ENCODE data around the gene EFCAB8.

The EFCAB8 gene

GRCh38 chr20:32912688-32913087, 54.0 kb downstream of the EFCAB8 start:
- TF ChIP-seq CTCF (IDR thresholded peaks at IDR 0.05; ENCODE audit: low read depth, low read length, missing control alignments), result no peak
- H3K4me3 ChIP-seq (replicated peaks; ENCODE audit: low read depth, low read length), result no peak overlapping the region
- DNase-seq (ENCODE audit: extremely low read depth, low read depth), result no peak

- TF ChIP-seq CTCF (IDR thresholded peaks at IDR 0.05; ENCODE audit: low read depth, low read length, missing control alignments), result no peak
- no peak for DNase-seq (ENCODE audit: extremely low read depth, low read depth)
- no peak overlapping the region for H3K4me3 ChIP-seq (replicated peaks; ENCODE audit: low read depth, low read length)
Measured at GRCh38 chr20:32914031-32914430, 55.3 kb downstream of the EFCAB8 start.

- DNase-seq (ENCODE audit: extremely low read depth, low read depth), result no peak
- H3K4me3 ChIP-seq (replicated peaks; ENCODE audit: low read depth, low read length), result no peak overlapping the region
- TF ChIP-seq CTCF (IDR thresholded peaks at IDR 0.05; ENCODE audit: low read depth, low read length, missing control alignments), result no peak
Measured at GRCh38 chr20:32917191-32917950, 58.6 kb downstream of the EFCAB8 start.

GRCh38 chr20:32918296-32918695, 59.6 kb downstream of the EFCAB8 start:
- no peak overlapping the region for H3K4me3 ChIP-seq (replicated peaks; ENCODE audit: low read depth, low read length)
- TF ChIP-seq CTCF (IDR thresholded peaks at IDR 0.05; ENCODE audit: low read depth, low read length, missing control alignments), result no peak

GRCh38 chr20:32918751-32919150, 60.0 kb downstream of the EFCAB8 start:
- no peak for DNase-seq (ENCODE audit: extremely low read depth, low read depth)
- H3K4me3 ChIP-seq (replicated peaks; ENCODE audit: low read depth, low read length), result no peak overlapping the region
- no peak for TF ChIP-seq CTCF (IDR thresholded peaks at IDR 0.05; ENCODE audit: low read depth, low read length, missing control alignments)

More at GRCh38 chr20:32918296-32918695, 59.6 kb downstream of the EFCAB8 start:
- DNase-seq (ENCODE audit: extremely low read depth, low read depth), result no peak

GRCh38 chr20:32920066-32920465, 61.3 kb downstream of the EFCAB8 start:
- no peak for TF ChIP-seq CTCF (IDR thresholded peaks at IDR 0.05; ENCODE audit: low read depth, low read length, missing control alignments)
- DNase-seq (ENCODE audit: extremely low read depth, low read depth), result no peak
- H3K4me3 ChIP-seq (replicated peaks; ENCODE audit: low read depth, low read length), result no peak overlapping the region

Measured in HFF-Myc (cell line).